Mucosa of descending colon (tissue), 3 donors: Measurements from ENCODE around the gene OSBP. TPM values are rescaled to one million over a fixed set of nuclear protein-coding genes. Genes with fewer than 3 reads are reported as not detected.
"Not testable (repeated sequence)": the region's sequence is repeated elsewhere in the genome, so short reads cannot be mapped to it uniquely, and the experiment has no call there.

ENCODE experiments used
- ATAC-seq: fragments of 200-7000 bp; cut with Tn5 transposase; one replicate; pipeline ENCODE4 v1.9.1; 2020; ENCODE audit warnings: mild to moderate bottlenecking, moderate library complexity
- DNase-seq, 3 donors: peaks; one replicate each; pipeline ENCODE4 v3.0.0-alpha.2; 2020
- H3K36me3 ChIP-seq: fragments of 200-600 bp; one replicate; pipeline ENCODE4 v1.8.0; 2021; ENCODE audit warnings: low read depth, mild to moderate bottlenecking
- H3K4me1 ChIP-seq: fragments of 200-600 bp; one replicate; pipeline ENCODE4 v1.8.0; 2021; ENCODE audit warnings: low read depth, mild to moderate bottlenecking
- H3K4me3 ChIP-seq: fragments of 200-600 bp; one replicate; pipeline ENCODE4 v1.8.0; 2021; ENCODE audit warnings: mild to moderate bottlenecking
- H3K9me3 ChIP-seq: fragments of 200-600 bp; one replicate; pipeline ENCODE4 v1.8.0; 2021; ENCODE audit warnings: mild to moderate bottlenecking
- intact Hi-C, 2 donors: fragments of 100-400 bp; cut with DNase I in 1 of 2; cut with micrococcal nuclease in 1 of 2; formaldehyde crosslinking; loops; one replicate each; pipeline versions ENCODE4 v1.11.0 to v1.11.1; 2022; cut with DNase I, micrococcal nuclease
- total RNA-seq, 3 donors: library from RNA; stranded (reverse); fragmentation: NEBNext Ultra II Directional in 2 of 3; extraction: Animal tissue kit (Norgen Biotek cat#: 25700) in 2 of 3; gene quantifications; one replicate each; pipeline versions ENCODE4 v1.2.1 to v1.2.4, GENCODE V29; 2021 to 2023
- TF ChIP-seq, protein P1 (sequence below): fragments of 200-600 bp; IDR thresholded peaks from one replicate; pipeline ENCODE4 v1.8.0; 2022; ENCODE audit warnings: antibody characterized with exemption, mild to moderate bottlenecking
- donor health status: DM: no; HTN: no; CAD: no; lungs with moderate emphysema.
- donor health status: DM: no; HTN: no; CAD: no.
- donor health status: DM: no; HTN: yes; CAD: no.

OSBP gene
- total RNA-seq, 3 donors from 2014 or later = 55.0 to 57.8 (median 55.9) TPM

DNA sequence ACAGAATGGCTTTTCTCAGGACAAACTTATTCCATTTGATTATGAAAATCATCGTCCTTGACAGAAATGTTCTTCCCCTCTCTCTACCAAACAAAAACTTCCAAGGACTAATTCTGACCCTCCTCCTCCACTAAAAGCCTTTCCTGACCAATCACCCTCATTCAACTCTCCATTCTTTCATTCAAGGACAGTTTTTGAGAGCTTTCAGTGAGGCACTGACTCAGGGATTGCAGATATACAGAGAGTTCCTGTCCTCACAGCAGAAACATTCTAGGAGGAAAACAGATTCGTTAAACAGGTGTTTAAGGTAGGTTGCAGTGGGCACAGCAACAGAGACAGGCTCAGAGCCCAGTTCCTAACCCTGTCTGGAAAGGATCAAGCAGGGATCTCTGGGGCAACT lies 62.7 kb downstream of the OSBP start:
- no peaks in the 10 kb centered on the region for H3K9me3 ChIP-seq
- TF ChIP-seq, protein P1, sequence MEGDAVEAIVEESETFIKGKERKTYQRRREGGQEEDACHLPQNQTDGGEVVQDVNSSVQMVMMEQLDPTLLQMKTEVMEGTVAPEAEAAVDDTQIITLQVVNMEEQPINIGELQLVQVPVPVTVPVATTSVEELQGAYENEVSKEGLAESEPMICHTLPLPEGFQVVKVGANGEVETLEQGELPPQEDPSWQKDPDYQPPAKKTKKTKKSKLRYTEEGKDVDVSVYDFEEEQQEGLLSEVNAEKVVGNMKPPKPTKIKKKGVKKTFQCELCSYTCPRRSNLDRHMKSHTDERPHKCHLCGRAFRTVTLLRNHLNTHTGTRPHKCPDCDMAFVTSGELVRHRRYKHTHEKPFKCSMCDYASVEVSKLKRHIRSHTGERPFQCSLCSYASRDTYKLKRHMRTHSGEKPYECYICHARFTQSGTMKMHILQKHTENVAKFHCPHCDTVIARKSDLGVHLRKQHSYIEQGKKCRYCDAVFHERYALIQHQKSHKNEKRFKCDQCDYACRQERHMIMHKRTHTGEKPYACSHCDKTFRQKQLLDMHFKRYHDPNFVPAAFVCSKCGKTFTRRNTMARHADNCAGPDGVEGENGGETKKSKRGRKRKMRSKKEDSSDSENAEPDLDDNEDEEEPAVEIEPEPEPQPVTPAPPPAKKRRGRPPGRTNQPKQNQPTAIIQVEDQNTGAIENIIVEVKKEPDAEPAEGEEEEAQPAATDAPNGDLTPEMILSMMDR = no peak
- H3K4me3 ChIP-seq = no peak overlapping the region
- intact Hi-C loops = no loop called here
- DNase-seq (no peak), ATAC-seq (no peak)
- no peaks in the 10 kb centered on the region for H3K4me1 ChIP-seq
- H3K36me3 ChIP-seq = no peaks in the 10 kb centered on the region

DNA sequence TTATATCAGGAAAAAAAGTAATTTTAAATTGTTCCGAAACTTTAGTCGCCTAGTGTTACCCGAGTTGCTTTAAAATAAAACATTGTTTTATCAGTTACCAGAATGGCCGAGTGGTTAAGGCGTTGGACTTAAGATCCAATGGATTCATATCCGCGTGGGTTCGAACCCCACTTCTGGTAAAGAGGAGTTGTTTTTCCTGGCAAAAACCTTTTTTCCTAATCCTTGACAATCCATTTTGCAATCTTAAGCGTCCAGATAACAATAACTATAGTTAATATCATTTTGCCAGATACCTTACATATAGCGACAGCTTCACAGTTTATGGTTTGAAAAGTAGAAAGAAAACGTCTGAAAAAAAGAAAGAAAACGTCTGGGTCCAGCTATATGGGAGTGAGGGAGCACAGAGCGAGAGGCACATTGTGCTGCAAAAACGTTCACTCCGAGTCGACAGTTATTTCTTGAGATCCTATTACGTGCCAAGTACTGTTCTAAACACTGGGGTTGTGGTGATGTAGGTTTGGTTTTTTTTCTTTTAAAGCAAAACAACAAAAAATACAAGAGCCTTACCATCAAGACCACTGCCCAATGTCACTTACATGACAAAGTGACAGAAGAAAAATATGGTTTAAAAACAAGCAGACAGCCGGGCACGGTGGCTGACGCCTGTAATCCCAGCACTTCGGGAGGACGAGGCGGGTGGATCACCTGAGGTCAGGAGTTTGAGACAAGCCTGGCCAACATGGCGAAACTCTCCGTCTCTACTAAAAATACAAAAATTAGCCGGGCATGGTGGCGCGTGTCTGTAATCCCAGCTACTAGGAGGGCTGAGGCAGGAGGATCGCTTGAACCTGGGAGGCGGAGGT lies 63.7 kb downstream of the OSBP start:
- TF ChIP-seq, protein P1 = no peak
- Histone ChIP-seq H3K9me3 (no peaks in the 10 kb centered on the region), H3K36me3 (no peaks in the 10 kb centered on the region), H3K4me3 (no peak overlapping the region), H3K4me1 (no peaks in the 10 kb centered on the region)
- no peak for ATAC-seq
- no peak for DNase-seq
- intact Hi-C loops = no loop called here

DNA sequence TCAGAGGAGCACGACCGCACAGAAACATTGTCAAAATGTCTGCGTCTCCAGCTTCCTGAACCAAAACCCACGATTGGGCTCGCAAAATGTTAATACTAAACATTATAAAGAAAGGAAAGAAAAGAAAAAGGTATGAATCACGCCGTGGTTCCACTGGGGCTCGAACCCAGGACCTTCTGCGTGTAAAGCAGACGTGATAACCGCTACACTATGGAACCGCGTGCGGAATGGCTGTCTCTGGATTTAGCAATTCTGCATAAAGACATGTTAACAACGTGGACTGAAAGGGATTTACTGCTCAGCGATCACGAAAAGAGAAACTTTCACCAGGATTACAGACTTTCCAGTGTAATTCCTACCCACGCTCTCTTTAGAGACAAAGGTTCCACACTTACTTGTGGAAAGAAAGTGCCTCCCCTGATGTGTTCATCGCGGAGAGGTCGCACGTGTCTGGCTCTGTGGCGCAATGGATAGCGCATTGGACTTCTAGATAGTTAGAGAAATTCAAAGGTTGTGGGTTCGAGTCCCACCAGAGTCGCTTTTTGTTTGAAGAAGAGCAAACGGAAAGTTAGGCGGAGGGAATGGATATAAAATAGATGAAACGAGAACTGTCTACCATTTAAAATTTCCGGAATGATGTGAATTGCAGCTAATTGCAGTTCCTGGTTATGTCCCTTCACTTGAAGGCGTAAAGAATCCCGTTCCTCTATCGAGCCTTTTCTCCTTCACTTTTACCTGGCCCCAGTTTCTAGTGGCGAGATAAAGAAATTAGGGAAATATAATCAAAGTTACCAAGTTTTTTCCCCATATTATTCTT lies 64.5 kb downstream of the OSBP start:
- Histone ChIP-seq H3K4me3 (no peak overlapping the region), H3K36me3 (no peaks in the 10 kb centered on the region), H3K9me3 (no peaks in the 10 kb centered on the region), H3K4me1 (no peaks in the 10 kb centered on the region)
- TF ChIP-seq, protein P1 = no peak
- DNase-seq = peak; percentile 74 to 80 (median 74)
- intact Hi-C loops = no loop called here
- ATAC-seq = peak; percentile 76

DNA sequence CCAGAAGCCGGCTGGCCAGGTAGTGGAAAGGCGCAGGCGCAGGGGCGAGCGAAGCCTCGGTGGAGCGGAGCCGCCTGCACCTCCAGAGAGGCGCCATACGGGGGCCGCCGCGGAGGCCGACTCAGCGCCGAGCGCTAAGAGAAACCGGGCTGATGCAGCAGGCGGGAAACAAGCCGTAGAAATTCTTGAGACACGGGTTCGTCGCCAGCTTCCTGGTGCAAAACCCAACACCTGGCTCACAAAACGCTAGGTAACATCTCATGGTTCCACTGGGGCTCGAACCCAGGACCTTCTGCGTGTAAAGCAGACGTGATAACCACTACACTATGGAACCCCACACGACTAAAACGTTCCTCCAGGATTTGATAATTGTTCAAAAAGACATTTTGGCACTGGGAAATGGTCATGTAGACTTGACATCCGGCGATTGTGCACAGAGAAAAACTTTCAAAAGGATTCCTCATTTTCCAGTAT lies 65.2 kb downstream of the OSBP start:
- TF ChIP-seq, protein P1 = peak; percentile 20
- no peaks in the 10 kb centered on the region for H3K9me3 ChIP-seq
- peak overlapping the region; percentile 12 for H3K4me3 ChIP-seq
- H3K36me3 ChIP-seq = no peaks in the 10 kb centered on the region
- ATAC-seq = peak; percentile 94
- H3K4me1 ChIP-seq = no peaks in the 10 kb centered on the region
- intact Hi-C loops = no loop called here
- peak; percentile 84 to 90 (median 86) for DNase-seq

DNA sequence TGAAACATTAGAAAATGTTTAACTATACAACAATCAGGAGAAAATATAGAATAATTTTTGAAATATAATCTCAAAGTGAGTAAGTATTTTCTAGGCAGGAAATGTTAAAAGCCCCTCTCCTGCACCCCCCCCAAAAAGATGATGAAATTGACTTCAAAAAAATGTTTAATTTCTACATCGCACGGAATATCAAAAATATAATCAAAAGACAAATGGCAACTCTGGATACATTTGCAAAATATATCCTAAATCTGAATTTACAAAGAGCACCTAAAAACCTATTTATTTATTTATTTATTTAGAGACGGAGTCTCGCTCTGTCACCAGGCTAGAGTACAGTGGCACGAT lies 67.3 kb downstream of the OSBP start:
- TF ChIP-seq, protein P1 = no peak
- no peak for DNase-seq

DNA sequence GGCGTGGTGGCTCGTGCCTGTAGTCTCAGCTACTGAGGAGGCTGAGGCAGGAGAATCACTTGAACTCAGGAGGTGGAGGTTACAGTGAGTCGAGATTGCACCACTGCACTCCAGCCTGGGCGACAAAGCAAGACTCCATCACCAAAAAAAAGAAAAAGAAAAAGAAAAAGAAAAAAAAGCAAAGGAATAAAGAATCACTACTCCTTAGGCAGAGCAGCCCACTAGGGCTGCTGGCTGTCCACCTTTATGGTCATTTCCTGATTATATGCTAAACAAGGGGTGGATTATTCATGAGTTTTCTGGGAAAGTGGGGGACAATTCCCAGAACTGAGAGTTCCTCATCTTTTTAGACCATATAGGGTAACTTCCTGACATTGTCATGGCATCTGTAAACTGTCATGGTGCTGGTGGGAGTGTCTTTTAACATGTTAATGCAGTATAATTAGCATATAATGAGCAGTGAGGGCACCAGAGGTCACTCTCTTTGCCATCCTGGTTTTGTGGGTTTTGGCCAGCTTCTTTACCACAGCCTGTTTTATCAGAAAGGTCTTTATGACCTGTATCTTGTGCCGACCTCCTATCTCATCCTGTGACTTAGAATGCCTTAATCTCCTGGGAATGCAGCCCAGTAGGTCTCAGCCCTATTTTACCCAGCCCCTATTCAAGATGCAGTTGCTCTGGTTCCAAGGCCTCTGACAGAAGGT lies 67.8 kb downstream of the OSBP start:
- not testable (repeated sequence) for H3K36me3 ChIP-seq, H3K4me3 ChIP-seq, H3K4me1 ChIP-seq, ATAC-seq, DNase-seq, H3K9me3 ChIP-seq
- intact Hi-C loops = loop anchor here in 1 of 2 donors (10.0 kb wide), 1 partner anchor 127 kb away; no protein-coding TSS in a partner anchor

More for the DNA sequence above, 67.3 kb downstream of the OSBP start:
- ATAC-seq = no peak
- no peaks in the 10 kb centered on the region for H3K36me3 ChIP-seq
- H3K4me1 ChIP-seq = no peaks in the 10 kb centered on the region
- no peak overlapping the region for H3K4me3 ChIP-seq
- intact Hi-C loops = loop anchor here in 1 of 2 donors (10.0 kb wide), 1 partner anchor 127 kb away; no protein-coding TSS in a partner anchor
- H3K9me3 ChIP-seq = no peaks in the 10 kb centered on the region
